Lower lobe of right lung (tissue), 2 donors: ENCODE results near the gene CR1L. TPM values are rescaled to one million over a fixed set of nuclear protein-coding genes. Genes with fewer than 3 reads are reported as not detected.
A peak's percentile ranks its signal among the peaks of the same experiment; 100 is the strongest.

Experiments used
- ATAC-seq, 2 donors: fragments of 200-7000 bp; cut with Tn5 transposase; one replicate each; pipeline ENCODE4 v1.9.1; 2020 to 2022; ENCODE audit warnings: mild to moderate bottlenecking in 2 of 2, moderate library complexity in 2 of 2
- DNase-seq: peaks from one replicate; pipeline ENCODE4 v3.0.0-alpha.2; 2020
- H3K27ac ChIP-seq: fragments of 200-600 bp; one replicate; pipeline ENCODE4 v1.8.0; 2022
- H3K27me3 ChIP-seq: fragments of 200-600 bp; one replicate; pipeline ENCODE4 v1.8.0; 2022; ENCODE audit warnings: low read depth
- H3K36me3 ChIP-seq: fragments of 200-600 bp; one replicate; pipeline ENCODE4 v1.8.0; 2022; ENCODE audit warnings: mild to moderate bottlenecking
- H3K4me1 ChIP-seq: fragments of 200-600 bp; one replicate; pipeline ENCODE4 v1.8.0; 2022
- H3K4me3 ChIP-seq: fragments of 200-600 bp; one replicate; pipeline ENCODE4 v1.8.0; 2022; ENCODE audit warnings: mild to moderate bottlenecking
- H3K9me3 ChIP-seq: fragments of 200-600 bp; one replicate; pipeline ENCODE4 v1.8.0; 2022
- intact Hi-C: fragments of 100-400 bp; cut with DNase I; formaldehyde crosslinking; loops from one replicate; pipeline ENCODE4 v1.11.0; 2022
- long read RNA-seq: library from polyadenylated mRNA; unstranded; transcript quantifications from one replicate; pipeline ENCODE4 v2.0.0, GENCODE V29; 2021
- total RNA-seq: library from RNA; stranded (reverse); fragmentation: NEBNext Ultra II Directional; extraction: Animal tissue kit (Norgen Biotek cat#: 25700); gene quantifications from one replicate; pipeline ENCODE4 v1.2.1, GENCODE V29; 2021
- TF ChIP-seq, protein P1 (sequence below): fragments of 200-600 bp; IDR thresholded peaks from one replicate; pipeline ENCODE4 v1.8.0; 2022; ENCODE audit warnings: antibody characterized with exemption, mild to moderate bottlenecking
- donor health status: DM: no; HTN: yes; CAD: no; lungs with severe emphysema.

The CR1L gene
- total RNA-seq, result 1.3 TPM
- long read RNA-seq, result 0 reads

- H3K9me3 ChIP-seq, result no peaks in the 10 kb centered on the region
- no peaks in the 10 kb centered on the region for H3K27me3 ChIP-seq
- TF ChIP-seq, protein P1, sequence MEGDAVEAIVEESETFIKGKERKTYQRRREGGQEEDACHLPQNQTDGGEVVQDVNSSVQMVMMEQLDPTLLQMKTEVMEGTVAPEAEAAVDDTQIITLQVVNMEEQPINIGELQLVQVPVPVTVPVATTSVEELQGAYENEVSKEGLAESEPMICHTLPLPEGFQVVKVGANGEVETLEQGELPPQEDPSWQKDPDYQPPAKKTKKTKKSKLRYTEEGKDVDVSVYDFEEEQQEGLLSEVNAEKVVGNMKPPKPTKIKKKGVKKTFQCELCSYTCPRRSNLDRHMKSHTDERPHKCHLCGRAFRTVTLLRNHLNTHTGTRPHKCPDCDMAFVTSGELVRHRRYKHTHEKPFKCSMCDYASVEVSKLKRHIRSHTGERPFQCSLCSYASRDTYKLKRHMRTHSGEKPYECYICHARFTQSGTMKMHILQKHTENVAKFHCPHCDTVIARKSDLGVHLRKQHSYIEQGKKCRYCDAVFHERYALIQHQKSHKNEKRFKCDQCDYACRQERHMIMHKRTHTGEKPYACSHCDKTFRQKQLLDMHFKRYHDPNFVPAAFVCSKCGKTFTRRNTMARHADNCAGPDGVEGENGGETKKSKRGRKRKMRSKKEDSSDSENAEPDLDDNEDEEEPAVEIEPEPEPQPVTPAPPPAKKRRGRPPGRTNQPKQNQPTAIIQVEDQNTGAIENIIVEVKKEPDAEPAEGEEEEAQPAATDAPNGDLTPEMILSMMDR, result no peak
- H3K4me3 ChIP-seq, result peak within 1 kb of the TSS; percentile 67
- DNase-seq (peak; percentile 88), ATAC-seq (peak; percentile 97 to 99)
- intact Hi-C loops, result no loop called here
- no peak within 1 kb of the TSS for H3K27ac ChIP-seq
- no peaks in the 10 kb centered on the region for H3K36me3 ChIP-seq
- peaks cover 7% of the 10 kb centered on the region for H3K4me1 ChIP-seq
Observed at GRCh38 chr1:207644852-207645634, at the start of gene CR1L. Gene CR1L (plus strand): TSS chr1:207645133. CDS start chr1:207645234, 101 bp downstream.

DNA sequence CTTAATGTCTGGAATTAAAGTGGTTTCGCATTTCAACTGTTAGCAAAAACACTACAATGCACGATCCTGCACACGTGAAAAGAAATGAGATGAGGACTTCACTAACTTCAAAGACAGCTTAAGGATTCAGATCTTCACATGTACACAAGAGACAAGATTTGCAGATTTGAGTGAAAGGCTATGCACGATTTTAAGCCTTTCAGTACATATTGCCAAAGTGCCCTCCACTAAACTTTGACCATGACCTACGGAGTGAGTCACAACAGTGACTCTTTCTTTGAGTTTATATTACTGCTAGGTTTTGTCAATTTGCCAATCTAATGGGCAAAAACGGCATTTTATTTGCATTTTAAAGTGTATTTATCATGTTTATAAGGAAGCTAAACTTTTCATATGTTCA is 41.2 kb upstream of the CR1L start:
- Histone ChIP-seq H3K4me3 (no peak overlapping the region), H3K27me3 (no peaks in the 10 kb centered on the region), H3K36me3 (no peaks in the 10 kb centered on the region), H3K9me3 (no peaks in the 10 kb centered on the region), H3K4me1 (no peaks in the 10 kb centered on the region), H3K27ac (no peak overlapping the region)
- TF ChIP-seq, protein P1, result no peak
- intact Hi-C loops, result no loop called here
- DNase-seq (no peak), ATAC-seq (no peak)

- intact Hi-C loops, result no loop called here
- TF ChIP-seq, protein P1, result no peak
Observed at GRCh38 chr1:207605444-207606361, 39.2 kb upstream of the CR1L start.

GRCh38 chr1:207606362-207606755 is 38.6 kb upstream of the CR1L start:
- Histone ChIP-seq H3K9me3 (no peaks in the 10 kb centered on the region), H3K4me3 (no peak overlapping the region), H3K27me3 (no peaks in the 10 kb centered on the region), H3K36me3 (no peaks in the 10 kb centered on the region), H3K4me1 (no peaks in the 10 kb centered on the region), H3K27ac (no peak overlapping the region)
- ATAC-seq (no peak), DNase-seq (no peak)
- TF ChIP-seq, protein P1, result no peak
- intact Hi-C loops, result no loop called here

More at GRCh38 chr1:207605444-207606361, 39.2 kb upstream of the CR1L start:
- Histone ChIP-seq H3K27me3 (no peaks in the 10 kb centered on the region), H3K36me3 (no peaks in the 10 kb centered on the region), H3K9me3 (no peaks in the 10 kb centered on the region), H3K4me1 (no peaks in the 10 kb centered on the region), H3K27ac (no peak overlapping the region), H3K4me3 (no peak overlapping the region)
- DNase-seq (no peak), ATAC-seq (no peak)

DNA sequence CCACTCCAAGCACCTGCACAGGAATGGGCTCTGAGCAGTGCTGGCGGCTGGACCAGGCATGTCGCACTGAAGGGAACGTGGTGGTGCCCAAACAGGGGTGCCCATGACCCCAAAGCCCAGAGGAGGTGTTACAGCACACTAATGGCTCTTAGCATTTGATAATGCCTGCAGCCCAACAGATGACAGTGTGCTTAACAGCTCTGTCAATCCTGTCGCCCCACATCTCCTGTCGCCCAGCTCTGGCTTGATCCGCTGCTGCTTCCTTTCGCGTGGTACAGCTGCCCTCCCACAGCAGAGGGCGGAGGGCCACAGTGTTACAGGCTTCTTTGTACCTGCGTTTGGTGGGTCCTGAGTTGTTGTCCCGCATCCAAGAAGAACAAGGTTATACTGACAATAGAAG is 32.2 kb upstream of the CR1L start:
- Histone ChIP-seq H3K36me3 (no peaks in the 10 kb centered on the region), H3K9me3 (no peaks in the 10 kb centered on the region), H3K27me3 (no peaks in the 10 kb centered on the region), H3K27ac (no peak overlapping the region), H3K4me1 (no peaks in the 10 kb centered on the region), H3K4me3 (no peak overlapping the region)
- DNase-seq, result no peak
- intact Hi-C loops, result no loop called here
- TF ChIP-seq, protein P1, result no peak
- ATAC-seq, result no peak
